ENCODE measurements around the gene C5AR1.
"Not testable (repeated sequence)": the region's sequence is repeated elsewhere in the genome, so short reads cannot be mapped to it uniquely, and the experiment has no call there.

Gene C5AR1

DNA sequence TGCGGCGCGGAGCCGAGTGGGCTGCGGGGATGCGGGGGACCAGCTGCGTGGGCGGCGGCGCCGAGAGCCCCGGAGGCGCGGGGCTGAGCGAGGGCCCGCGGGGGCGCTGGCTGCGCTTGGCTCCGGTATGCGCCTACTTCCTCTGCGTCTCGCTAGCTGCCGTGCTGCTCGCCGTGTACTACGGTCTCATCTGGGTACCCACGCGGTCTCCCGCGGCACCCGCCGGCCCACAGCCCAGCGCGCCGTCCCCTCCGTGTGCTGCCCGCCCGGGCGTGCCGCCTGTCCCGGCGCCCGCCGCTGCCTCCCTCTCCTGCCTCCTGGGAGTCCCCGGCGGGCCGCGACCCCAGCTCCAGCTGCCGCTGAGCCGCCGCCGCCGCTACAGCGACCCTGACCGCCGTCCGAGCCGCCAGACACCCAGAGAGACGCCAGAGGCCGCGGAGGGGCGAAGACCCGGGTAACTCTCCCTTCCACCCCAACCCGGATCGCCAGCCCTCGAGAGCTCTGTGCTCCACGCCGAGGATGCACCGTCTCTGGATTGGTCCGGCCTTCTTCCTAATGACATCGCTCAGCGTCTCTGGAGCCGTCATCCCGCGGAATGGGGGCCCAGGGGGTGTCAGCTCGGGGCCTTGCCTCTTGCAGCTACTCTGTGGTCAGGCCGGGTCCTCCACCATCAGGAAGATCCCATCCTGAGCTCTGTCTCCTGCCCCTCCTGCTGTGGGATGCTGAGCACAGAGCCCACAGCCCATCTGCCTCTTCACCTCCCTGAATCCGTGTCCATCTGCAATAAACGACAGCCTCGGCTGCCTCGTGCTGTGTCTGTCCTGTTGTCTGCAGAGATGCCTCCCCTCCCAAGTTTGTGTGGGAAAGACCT, 34.5 kb upstream of the C5AR1 start:
- H3K27me3 Mint-ChIP-seq, result no peaks in the 10 kb centered on the region
- peak overlapping the region; percentile 81 to 84 for H3K4me3 Mint-ChIP-seq
- H3K27ac Mint-ChIP-seq, result peak overlapping the region; percentile 86
- no peaks in the 10 kb centered on the region for H3K9me3 Mint-ChIP-seq
- DNase-seq (no peak), ATAC-seq (replicated peaks) (peak; percentile 30 to 33)
- peaks cover 16 to 28% of the 10 kb centered on the region in 2 donors for H3K36me3 Mint-ChIP-seq
- peaks cover 33 to 40% of the 10 kb centered on the region in 2 donors for H3K4me1 Mint-ChIP-seq

DNA sequence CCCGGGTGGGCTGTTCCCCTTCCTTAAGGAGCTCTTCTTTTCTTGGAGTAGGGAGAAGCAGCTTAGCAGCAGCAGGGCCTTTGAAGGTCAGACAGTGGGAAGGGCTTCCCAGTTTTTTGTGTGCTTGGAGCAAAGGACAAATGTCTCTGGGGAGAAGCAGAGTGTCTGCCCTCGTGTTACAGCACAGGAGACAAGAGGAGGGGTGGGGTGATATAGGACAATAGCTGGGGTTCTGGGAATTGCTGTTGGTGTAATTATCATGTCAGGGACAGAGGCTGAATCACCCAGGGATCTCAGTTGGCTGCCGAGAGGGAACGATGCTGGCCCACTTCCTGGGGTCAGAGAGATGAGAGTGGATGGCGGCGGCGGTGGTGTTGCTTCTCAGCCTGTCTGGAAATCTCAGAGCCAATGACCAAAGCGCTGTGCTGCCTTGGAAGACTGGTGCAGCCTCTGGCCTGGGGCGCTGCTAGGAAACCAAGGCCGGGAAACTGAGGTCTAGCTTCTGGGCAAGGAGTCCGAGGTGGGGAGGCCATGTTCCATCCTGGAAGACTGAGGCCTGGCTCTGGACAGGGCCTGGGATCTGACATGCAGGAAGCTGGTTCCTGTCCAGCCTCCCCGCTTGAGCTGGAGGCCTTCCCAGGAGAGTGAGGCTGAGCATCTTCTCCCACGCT, 33.7 kb upstream of the C5AR1 start:
- H3K9me3 Mint-ChIP-seq, result no peaks in the 10 kb centered on the region
- H3K4me1 Mint-ChIP-seq, result peaks cover 31 to 40% of the 10 kb centered on the region in 2 donors
- peak overlapping the region; percentile 86 for H3K27ac Mint-ChIP-seq
- ATAC-seq (replicated peaks), result no peak
- H3K27me3 Mint-ChIP-seq, result no peaks in the 10 kb centered on the region
- peaks cover 12 to 20% of the 10 kb centered on the region in 2 donors for H3K36me3 Mint-ChIP-seq
- peak overlapping the region; percentile 81 to 84 for H3K4me3 Mint-ChIP-seq
- no peak for DNase-seq

DNA sequence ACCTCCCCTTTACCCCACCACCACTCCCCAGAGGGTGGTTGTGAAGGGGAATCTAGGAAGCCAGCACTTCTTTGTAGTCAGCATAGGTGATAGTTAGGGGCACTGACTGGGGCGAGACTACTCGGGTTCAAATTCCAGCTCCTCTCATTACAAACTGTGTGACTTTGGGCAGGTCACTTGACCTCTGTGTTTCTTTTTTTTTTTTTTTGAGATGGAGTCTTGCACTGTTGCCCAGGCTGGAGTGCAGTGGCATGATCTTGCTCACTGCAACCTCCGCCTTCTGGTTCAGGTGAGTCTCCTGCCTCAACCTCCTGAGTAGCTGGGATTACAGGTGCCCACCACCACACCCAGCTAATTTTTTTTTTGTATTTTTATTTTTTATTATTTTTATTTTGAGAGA, 33.1 kb upstream of the C5AR1 start:
- not testable (repeated sequence) for ATAC-seq (replicated peaks); H3K9me3 Mint-ChIP-seq; H3K4me3 Mint-ChIP-seq; H3K27me3 Mint-ChIP-seq; DNase-seq; H3K27ac Mint-ChIP-seq
- peaks cover 28 to 37% of the 10 kb centered on the region in 2 donors for H3K4me1 Mint-ChIP-seq
- H3K36me3 Mint-ChIP-seq, result peaks cover 8 to 15% of the 10 kb centered on the region in 2 donors

DNA sequence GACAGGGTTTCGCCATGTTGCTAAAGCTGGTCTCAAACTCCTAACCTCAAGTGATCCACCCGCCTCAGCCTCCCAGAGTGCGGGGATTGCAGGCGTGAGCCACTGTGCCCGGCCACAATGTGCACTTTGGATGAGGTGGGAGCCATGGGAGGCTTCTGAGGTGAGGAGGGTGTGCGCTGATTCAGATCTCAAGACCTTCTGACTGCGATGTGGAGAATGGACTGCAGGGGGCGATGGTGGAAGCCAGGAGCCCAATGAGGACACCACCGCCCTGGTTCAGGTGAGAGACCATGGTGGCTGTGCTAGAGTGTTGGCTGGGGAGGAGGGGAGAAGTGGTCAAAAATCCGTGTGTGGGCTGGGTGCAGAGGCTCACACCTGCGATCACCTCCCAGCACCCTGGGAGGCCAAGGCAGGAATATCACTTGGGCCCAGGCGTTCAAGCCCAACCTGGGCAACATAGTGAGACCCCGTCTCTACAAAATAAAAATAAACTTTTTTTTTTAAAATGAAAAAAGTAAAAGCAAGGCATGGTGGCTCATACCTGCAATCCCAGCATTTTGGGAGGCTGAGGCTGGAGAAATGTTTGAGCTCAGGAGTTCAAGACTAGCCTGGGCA, 29.4 kb upstream of the C5AR1 start:
- H3K27ac Mint-ChIP-seq, result no peak overlapping the region
- no peak for DNase-seq
- peaks cover 19 to 28% of the 10 kb centered on the region in 2 donors for H3K4me1 Mint-ChIP-seq

DNA sequence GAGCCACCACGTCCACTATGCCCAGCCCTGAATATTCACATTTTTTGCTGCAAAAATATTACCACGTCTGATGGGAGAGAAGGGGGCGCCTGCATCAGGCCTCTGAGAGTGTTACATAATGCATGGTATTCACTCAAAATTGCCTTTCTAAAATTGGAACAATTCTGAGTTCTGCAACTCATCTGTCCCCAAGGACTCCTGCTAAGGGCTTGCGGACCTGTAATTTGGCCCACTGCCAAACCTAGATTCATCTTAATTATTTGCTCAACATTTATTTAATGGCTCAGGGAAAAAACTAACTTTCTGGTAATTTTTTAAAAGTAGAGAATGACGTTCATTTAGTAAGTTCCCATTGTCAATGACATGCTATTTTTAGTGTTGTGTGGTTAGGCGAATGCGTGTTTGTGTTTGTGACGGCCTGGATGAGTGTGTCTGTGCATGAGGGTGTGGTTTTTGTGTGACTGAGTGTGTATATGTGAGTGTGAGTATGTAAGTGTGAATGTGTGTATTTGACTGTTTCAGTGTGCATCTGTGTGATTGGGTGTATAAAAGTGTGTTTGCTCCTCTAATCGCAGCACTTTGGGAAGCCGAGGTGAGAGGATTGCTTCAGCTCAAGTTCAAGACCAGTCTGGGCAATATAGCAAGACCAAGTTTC, 26.1 kb upstream of the C5AR1 start:
- DNase-seq (no peak), ATAC-seq (replicated peaks) (no peak)
- H3K36me3 Mint-ChIP-seq, result peaks cover 0 to 3% of the 10 kb centered on the region in 2 donors
- no peak overlapping the region for H3K27ac Mint-ChIP-seq
- no peaks in the 10 kb centered on the region for H3K27me3 Mint-ChIP-seq
- no peak overlapping the region for H3K4me3 Mint-ChIP-seq
- H3K9me3 Mint-ChIP-seq, result peaks cover 0 to under 1% of the 10 kb centered on the region in 2 donors
- peaks cover 12 to 18% of the 10 kb centered on the region in 2 donors for H3K4me1 Mint-ChIP-seq

More for the DNA sequence above, 29.4 kb upstream of the C5AR1 start:
- ATAC-seq (replicated peaks), result peak; percentile 54 to 62
- Mint-ChIP-seq H3K4me3 (no peak overlapping the region), H3K36me3 (peaks cover 3 to 5% of the 10 kb centered on the region in 2 donors), H3K27me3 (no peaks in the 10 kb centered on the region), H3K9me3 (no peaks in the 10 kb centered on the region)

DNA sequence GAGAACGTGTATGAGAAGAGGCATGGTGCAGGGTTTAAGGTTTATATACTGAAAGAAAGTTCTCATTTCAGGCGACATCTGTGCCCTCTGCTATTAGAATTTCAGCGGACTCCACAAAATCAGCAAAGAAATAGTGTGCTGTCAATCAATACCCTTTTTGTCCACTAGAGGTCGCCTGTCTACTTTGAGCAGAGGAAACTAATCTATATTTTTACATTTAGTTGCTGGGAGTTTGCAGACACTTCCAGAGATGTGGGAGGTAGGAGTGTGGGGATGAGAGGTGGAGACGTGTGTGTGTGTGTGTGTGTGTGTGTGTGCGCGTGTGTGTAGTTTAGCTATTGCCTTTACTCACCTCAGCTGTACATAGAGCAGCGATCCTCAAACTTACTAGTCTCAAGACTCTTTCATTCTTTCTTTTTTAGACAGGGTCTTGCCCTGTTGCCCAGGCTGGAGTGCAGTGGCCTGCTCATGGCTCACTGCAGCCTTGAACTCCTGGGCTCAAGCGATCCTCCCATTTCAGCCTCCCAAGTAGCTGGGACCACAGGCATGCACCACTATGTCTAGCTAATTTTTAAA, 25.2 kb upstream of the C5AR1 start:
- H3K27me3 Mint-ChIP-seq, result no peaks in the 10 kb centered on the region
- H3K27ac Mint-ChIP-seq, result no peak overlapping the region
- peaks cover 19 to 27% of the 10 kb centered on the region in 2 donors for H3K4me1 Mint-ChIP-seq
- DNase-seq, result no peak
- H3K4me3 Mint-ChIP-seq, result no peak overlapping the region
- peaks cover 0 to 3% of the 10 kb centered on the region in 2 donors for H3K9me3 Mint-ChIP-seq
- H3K36me3 Mint-ChIP-seq, result peaks cover 0 to 3% of the 10 kb centered on the region in 2 donors
- no peak for ATAC-seq (replicated peaks)

DNA sequence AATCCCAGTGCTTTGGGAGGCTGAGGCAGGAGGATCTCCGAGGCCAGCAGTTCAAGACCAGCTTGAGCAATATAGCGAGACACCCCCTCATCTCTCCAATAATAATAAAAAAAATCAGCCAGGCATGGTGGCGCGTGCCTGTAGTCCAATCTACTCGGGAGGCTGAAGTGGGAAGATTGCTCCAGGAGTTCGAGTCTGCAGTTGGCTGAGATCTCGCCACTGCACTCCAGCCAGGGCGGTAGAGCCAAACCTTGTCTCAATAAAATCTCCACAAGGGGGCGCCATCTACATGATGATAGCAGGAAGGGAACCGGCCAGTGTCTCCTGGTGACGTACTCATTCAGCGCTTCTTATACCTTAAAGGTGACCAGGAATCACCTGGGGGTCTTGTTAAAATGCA, 13.6 kb upstream of the C5AR1 start:
- Mint-ChIP-seq H3K27ac (no peak overlapping the region), H3K36me3 (no peaks in the 10 kb centered on the region), H3K4me1 (peaks cover 11 to 20% of the 10 kb centered on the region in 2 donors), H3K4me3 (no peak overlapping the region), H3K9me3 (no peaks in the 10 kb centered on the region), H3K27me3 (peaks cover under 1% of the 10 kb centered on the region in 2 donors)
- DNase-seq (peak; percentile 70), ATAC-seq (replicated peaks) (peak; percentile 96 to 97)

DNA sequence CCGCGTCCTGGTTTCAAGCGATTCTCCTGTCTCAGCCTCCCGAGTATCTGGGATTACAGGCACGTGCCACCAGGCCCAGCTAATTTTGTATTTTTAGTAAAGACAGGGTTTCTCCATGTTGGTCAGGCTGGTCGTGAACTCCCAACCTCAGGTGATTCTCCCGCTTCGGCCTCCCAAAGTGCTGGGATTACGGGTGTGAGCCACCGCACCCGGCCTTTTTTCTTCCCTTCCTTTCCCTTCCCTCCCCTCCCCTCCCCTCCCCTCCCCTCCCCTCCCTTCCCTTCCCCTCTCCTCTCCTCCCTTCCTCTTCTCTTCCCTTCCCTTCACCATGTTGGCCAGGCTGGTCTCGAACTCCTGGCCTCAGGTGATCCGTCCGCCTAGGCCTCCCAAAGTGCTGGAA, 8.8 kb upstream of the C5AR1 start:
- H3K27me3 Mint-ChIP-seq, result peaks cover 9 to 22% of the 10 kb centered on the region in 2 donors
- not testable (repeated sequence) for H3K36me3 Mint-ChIP-seq; H3K27ac Mint-ChIP-seq; H3K9me3 Mint-ChIP-seq; H3K4me3 Mint-ChIP-seq; ATAC-seq (replicated peaks); DNase-seq
- peaks cover 21 to 35% of the 10 kb centered on the region in 2 donors for H3K4me1 Mint-ChIP-seq

DNA sequence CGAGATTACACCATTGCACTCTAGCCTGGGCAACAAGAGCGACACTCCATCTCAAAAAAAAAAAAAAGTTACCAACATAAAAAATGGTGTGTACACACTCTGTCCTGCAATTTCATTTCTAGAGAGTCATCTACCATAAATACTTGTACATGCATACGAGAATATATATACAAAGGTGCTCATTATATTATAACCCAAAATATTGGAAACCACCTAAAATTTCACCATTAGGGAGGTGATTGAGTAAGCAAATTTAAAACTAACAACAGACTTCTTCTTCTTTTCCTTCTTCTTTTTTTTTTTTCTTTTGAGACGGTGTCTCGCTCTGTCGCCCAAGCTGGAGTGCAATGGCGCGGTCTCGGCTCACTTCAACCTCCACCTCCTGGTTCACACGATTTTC, 7.4 kb upstream of the C5AR1 start:
- peaks cover 0 to 3% of the 10 kb centered on the region in 2 donors for H3K36me3 Mint-ChIP-seq
- H3K9me3 Mint-ChIP-seq, result no peaks in the 10 kb centered on the region
- no peak overlapping the region for H3K27ac Mint-ChIP-seq
- no peak overlapping the region for H3K4me3 Mint-ChIP-seq
- ATAC-seq (replicated peaks) (peak; percentile 16 to 59), DNase-seq (no peak)
- peaks cover 19 to 27% of the 10 kb centered on the region in 2 donors for H3K4me1 Mint-ChIP-seq
- H3K27me3 Mint-ChIP-seq, result peaks cover 18 to 36% of the 10 kb centered on the region in 2 donors

DNA sequence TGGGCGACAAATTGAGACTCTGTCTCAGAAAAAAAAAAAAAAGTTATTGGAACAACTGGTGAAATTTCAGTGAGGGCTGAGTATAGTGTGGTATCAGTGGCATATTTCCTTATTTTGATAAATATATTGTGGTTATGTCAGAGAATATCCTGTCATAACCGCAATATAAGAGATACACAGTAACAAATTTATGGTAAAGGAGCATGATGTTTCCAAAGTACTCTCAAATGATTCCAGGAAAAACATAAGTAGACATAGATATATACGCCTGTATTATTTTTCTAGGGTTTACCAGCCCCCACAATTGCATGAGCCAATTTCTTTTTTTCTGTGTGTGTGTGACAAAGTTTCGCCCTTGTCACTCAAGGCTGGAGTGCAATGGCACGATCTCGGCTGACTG, 5.7 kb upstream of the C5AR1 start:
- Mint-ChIP-seq H3K27ac (no peak overlapping the region), H3K36me3 (peaks cover 0 to 3% of the 10 kb centered on the region in 2 donors), H3K4me1 (peaks cover 19 to 27% of the 10 kb centered on the region in 2 donors), H3K27me3 (peaks cover 24 to 42% of the 10 kb centered on the region in 2 donors), H3K9me3 (no peaks in the 10 kb centered on the region), H3K4me3 (no peak overlapping the region)
- no peak for DNase-seq
- no peak for ATAC-seq (replicated peaks)

DNA sequence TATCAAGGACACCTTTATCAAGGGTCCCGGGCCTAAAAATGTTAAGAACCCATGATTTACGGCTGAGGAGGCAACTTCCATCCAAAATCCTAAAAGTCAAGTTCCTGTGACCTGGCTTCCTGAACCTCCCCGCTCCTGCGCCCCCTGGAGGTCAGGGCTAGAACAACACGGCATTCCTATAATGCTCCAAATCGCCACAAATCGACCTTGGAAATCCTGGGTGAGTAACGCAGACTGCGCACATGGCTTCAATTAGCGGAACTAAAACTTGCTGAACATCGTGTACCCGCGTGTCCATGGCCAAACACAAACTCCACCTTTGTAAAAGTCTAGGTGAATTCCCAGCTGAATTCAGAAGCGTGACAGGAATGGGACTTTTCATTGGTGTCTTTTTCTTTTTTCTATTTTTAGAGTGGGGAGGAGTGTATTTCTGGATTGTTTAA, 4.3 kb upstream of the C5AR1 start:
- peak overlapping the region; percentile 17 to 29 for H3K4me3 Mint-ChIP-seq
- no peaks in the 10 kb centered on the region for H3K9me3 Mint-ChIP-seq
- H3K27ac Mint-ChIP-seq, result peak overlapping the region; percentile 77
- peaks cover 0 to 3% of the 10 kb centered on the region in 2 donors for H3K36me3 Mint-ChIP-seq
- H3K27me3 Mint-ChIP-seq, result peaks cover 28 to 55% of the 10 kb centered on the region in 2 donors
- DNase-seq, result peak; percentile 32
- H3K4me1 Mint-ChIP-seq, result peaks cover 15 to 19% of the 10 kb centered on the region in 2 donors
- ATAC-seq (replicated peaks), result peak; percentile 60 to 73

DNA sequence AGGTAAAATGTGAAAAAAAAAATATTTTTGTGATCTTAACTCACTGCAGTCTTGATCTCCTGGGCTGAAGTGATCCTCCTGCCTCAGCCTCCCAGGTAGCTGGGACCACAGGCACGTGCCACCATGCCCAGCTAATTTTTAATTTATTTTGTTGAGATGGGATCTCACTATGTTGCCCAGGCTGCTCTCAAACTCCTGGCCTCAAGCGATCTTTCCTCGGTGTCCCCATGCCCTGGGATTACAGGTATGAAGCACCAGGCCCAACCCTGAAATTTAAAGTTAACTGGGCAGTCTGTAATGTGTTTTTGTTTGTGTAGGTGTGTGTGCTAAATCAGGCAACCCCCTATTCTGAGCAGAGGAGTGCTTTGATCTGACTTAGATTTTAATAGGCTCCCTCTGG, 3.4 kb upstream of the C5AR1 start:
- ATAC-seq (replicated peaks), result no peak

DNA sequence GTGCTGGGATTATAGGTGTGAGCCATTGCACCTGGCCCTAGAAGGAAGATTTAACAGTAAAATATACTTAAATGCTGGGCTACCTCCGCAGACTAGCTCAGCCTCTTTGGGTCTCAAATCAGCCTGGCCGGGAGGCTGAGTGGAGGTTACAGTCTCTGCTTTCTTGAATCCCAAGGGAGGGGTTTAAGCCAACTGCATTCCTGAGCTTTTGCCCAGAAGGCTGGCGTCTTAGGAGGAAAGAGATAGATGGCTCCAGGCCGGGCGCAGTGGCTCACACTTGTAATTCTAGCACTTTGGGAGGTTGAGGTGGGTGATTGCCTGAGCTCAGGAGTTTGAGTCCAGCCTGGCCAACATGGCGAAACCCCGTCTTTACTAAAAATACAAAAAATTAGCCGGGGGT, 623 bp upstream of the C5AR1 start:
- ATAC-seq (replicated peaks), result no peak
- H3K9me3 Mint-ChIP-seq, result no peaks in the 10 kb centered on the region
- peaks cover 6 to 7% of the 10 kb centered on the region in 2 donors for H3K4me1 Mint-ChIP-seq
- H3K27me3 Mint-ChIP-seq, result peaks cover 39 to 73% of the 10 kb centered on the region in 2 donors
- DNase-seq, result no peak
- H3K36me3 Mint-ChIP-seq, result peaks cover 0 to 3% of the 10 kb centered on the region in 2 donors
- peak overlapping the region; percentile 27 for H3K27ac Mint-ChIP-seq
- no peak overlapping the region for H3K4me3 Mint-ChIP-seq

More for the DNA sequence above, 3.4 kb upstream of the C5AR1 start:
- no peak for DNase-seq
- Mint-ChIP-seq H3K27ac (no peak overlapping the region), H3K4me3 (no peak overlapping the region), H3K27me3 (peaks cover 33 to 61% of the 10 kb centered on the region in 2 donors), H3K9me3 (no peaks in the 10 kb centered on the region), H3K36me3 (peaks cover 0 to 3% of the 10 kb centered on the region in 2 donors), H3K4me1 (peaks cover 12 to 16% of the 10 kb centered on the region in 2 donors)
